ENCODE data around the gene TMEM14A. TPM values are rescaled to one million over a fixed set of nuclear protein-coding genes. Genes with fewer than 3 reads are reported as not detected.
"Not testable (repeated sequence)": the region's sequence is repeated elsewhere in the genome, so short reads cannot be mapped to it uniquely, and the experiment has no call there.

The TMEM14A gene
- total RNA-seq, 2 experiments from 2014 or later = 21.4 to 22.2 TPM

DNA sequence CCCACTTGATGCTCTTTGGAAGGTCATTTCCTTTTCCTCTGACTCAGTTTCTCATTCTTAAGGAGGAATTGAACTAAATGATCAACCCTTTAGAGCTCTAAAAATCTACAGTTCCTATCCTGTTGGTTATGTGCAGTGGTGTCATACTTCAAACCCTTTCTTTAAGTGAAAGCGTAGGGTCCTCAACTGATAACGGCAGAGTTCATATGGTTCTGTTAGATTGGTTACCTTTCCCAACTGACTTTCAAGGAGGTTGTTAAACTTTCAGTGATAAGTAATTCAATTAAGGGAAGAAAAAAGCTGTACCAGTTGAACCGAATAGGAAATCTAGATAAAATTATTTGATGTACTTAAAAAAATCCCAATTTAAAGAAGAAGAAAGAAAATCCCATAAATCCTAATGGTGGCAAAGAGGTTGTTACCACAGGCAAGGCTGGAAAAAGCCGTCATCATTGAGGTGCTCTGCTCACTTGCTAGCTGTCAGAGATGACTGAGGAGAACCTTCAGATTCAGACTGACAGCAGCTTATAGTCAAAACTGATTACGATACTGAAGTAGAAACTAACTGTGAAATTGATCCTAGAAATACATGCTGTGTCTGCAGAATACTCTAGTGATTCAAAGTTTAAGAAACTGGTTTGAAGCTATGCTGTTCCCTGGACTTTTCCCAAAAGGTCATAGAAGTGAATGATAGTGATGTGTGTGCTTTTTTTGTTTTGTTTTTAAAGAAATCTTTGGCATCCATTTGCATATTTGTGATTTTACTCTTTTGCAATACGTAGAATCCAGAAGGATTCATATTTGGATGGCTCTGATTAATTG is 16.2 kb downstream of the TMEM14A start:
- ChIA-PET CTCF (no interaction called here), POLR2A (no interaction called here)

DNA sequence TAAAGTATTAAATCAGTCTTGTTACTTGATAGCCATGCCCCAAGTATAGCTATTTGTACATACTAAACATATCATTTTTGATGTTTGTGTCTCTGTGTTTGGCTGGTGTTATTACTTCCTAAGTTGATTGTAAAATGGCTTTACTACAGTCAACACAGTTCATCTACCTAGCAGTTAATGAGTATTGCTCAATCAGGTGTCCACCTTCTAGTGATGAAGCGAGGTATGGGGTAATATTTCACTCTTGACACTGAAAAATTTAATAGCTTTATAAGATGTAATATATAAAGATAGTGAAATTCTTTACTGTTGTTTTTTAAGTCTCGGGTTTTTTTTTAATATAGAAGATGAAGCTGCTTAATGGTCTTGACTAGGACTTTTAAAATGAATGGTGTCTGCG is 18.9 kb downstream of the TMEM14A start:
- ChIA-PET POLR2A (no interaction called here), CTCF (no interaction called here)

DNA sequence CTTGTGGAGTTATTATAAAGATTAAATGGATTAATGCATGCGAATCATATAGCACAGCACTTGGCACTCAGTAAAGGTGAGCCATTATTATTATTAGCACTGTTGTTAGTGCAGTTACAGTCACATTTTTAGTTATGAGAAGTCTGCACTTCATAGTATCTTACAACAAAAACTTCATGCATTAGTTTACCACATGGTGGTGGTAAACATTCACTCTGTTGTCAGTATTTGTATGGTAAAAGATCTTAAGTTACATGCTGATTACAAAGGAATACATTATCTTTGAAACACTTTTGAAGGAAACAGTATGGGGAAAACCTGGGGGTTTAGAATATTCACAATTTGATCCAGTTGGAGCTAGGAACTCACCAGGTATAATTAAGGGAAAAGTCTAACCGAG is 20.8 kb downstream of the TMEM14A start:
- ChIA-PET POLR2A (no interaction called here), CTCF (no interaction called here)

DNA sequence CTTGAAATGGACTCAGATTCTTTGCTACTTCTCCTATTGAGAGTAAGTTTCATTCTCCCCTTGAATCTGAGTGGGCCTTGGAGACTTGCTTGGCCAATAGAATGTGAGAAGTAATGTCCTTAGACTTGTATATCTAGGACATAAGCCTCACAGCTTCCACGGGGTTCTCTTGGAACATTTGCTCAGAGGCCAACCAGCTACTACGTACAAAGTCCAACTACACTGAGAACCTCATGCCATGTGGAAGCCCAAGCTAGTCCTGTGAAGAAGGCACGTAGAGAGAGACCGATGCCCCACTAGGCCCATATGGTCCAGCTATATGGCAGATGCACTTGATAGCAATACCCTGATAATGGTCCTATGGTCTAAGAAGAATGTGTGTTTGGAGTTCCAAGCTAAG is 22.9 kb downstream of the TMEM14A start:
- CTCF ChIA-PET = interaction anchor here (1.0 kb wide), 1 partner anchor 286 kb away, joined by 4 read pairs; no protein-coding TSS in a partner anchor
- POLR2A ChIA-PET = no interaction called here

DNA sequence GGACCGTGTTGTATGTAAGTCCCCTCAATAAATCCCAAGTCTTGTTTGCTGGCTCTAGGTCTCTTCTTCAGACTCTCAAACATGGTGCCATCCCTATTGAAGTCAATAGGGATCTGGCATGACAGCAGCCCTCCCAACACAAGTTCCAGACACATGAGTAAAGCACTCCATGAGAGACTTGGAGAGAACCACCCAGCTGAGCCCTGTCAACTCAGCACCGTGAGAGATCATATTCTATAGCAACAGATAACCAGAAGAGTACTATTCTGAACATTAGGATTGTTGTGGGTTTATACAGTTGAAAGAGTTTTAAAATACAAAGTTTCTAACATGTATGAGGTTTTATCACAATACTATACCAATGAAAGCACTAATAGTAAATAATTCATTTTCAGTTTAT is 23.5 kb downstream of the TMEM14A start:
- CTCF ChIA-PET = interaction anchor here (1.0 kb wide), 1 partner anchor 287 kb away, joined by 4 read pairs; no protein-coding TSS in a partner anchor
- POLR2A ChIA-PET = no interaction called here

DNA sequence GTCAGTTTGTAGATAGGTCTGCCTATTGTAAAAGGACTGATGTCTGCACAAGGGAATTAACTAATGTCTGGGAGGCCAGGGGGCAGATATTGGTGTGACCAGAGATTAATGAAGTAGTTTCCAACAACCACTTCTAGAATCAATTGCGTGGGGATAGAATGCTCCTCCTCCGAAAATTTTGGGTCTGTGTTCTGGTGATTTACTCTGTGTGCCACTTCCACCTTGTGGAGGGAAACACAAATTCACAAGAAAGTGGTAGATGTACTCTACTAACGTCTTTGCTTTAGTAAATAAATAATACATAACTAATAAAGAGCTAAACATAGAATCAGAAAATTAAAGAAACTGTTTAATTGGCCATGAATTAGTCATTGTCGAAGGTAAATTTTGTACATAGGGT is 25.5 kb downstream of the TMEM14A start:
- ChIA-PET POLR2A (no interaction called here), CTCF (no interaction called here)

DNA sequence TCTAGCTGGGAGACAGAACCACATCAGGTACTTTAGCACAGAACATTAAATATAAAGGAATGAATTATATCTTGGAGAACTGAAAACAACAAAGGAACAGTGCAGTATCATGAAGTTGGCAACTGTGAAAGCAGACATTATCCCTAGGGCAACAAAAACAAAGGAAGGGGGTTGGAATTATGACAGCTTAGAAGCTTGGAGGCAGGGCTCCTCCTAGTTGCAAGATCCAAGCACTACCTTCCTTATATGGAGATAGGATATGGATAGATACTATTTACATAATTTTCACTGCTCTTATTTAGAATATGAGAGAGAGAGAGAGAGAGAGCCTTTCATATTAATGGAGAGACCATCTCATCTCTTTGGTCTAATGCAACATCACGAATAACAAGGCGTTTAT is 27.0 kb downstream of the TMEM14A start:
- CTCF ChIA-PET = no interaction called here
- POLR2A ChIA-PET = no interaction called here

DNA sequence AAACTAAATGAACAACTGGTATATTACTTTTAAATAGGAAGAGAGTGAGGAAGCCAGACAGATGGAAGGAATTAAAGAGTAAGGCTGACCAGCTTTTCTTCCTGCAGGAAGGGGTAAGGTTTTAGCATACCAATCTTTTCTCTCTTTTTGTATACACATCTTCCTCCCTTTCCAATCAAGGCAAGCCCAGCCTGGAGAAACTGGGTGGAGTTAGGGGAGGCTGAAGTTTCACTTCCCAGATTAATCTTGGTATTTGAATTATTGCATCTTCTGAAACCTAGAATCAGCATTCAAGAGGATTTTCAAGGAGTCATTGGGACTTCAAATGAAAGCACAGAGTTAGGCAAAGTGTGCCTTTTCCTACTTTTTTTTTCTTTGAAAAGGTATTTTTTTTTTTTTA is 33.1 kb downstream of the TMEM14A start:
- ChIA-PET CTCF (no interaction called here), POLR2A (no interaction called here)

DNA sequence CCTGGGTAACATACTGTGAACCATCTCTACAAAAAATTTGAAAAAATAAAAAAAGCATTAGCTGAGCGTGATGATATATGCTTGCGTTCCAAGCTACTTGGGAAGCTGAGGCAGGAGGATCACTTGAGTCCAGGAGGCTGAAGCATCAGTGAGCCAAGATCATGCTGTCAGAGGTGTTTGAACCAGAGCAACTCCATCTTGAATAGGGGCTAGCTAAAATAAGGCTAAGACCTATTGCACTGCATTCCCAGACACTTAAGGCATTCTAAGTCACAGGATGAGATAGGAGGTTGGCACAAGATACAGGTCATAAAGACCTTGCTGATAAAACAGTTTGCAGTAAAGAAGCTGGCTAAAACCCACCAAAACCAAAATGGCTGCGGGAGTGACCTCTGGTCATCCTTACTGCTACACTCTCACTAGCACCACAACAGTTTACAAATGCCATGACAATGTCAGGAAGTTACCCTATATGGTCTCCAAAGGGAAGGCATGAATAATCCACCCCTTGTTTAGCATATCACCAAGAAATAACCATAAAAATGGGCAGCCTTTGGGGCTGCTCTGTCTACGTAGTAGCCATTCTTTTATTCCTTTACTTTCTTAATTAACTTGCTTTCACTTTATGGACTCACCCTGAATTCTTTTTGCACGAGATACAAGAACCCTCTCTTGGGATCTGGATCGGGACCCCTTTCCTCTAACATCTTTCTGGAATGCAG is 34.0 kb downstream of the TMEM14A start:
- POLR2A ChIA-PET, CTCF ChIA-PET: not testable (repeated sequence)

DNA sequence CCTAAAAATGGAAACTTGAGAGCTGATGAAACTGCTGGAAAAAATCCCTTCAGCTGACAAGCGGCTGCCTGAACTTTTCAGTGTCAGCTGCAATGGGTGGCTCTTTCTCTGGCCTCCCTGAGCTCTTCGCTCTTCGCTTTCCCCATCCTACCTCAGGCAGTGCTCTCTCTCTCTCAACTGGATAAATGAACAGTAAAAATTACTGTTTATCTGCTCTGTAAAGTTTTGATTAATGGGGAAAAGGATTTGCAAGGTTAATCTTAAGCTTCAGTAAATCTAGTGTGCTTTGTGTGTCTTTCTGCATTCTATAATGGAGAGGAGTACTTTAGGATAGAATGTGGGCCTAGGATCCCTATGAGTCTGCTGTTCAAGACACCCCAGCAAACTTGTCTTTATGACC is 35.1 kb downstream of the TMEM14A start:
- POLR2A ChIA-PET = no interaction called here

DNA sequence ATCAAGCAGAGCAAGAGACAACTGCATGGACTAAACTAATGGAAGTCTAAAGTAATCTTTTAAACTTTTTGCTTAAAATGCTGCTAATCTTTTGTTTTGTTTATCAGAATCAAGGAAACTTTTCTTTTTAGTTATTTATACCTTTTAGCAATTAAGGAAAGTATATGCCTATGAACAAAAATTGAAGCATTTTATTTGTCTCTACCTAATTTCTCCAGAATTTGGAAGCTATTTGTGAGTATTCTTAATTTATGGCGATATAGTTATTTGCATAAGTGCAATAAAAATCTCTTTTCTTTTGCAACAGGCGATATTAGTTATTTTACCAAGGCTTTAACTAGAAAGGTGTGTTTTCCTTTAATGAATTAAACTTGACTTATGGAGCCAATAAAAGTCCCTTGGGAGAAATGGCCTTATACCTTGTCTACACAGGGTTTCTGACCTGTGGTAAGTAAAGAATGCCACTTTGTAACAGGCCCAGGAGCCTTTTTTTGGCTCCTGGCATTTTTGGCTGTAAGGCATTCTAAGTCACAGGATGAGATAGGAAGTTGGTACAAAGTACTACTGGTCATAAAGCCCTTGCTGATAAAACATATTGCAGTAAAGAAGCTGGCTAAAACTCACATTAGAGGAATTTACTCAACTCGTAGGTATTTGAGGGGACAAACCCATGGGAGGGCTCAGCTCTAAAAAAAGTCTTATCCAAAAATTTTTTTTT is 37.2 kb downstream of the TMEM14A start:
- CTCF ChIA-PET = no interaction called here
- POLR2A ChIA-PET = no interaction called here

More for the DNA sequence above, 35.1 kb downstream of the TMEM14A start:
- CTCF ChIA-PET = no interaction called here

DNA sequence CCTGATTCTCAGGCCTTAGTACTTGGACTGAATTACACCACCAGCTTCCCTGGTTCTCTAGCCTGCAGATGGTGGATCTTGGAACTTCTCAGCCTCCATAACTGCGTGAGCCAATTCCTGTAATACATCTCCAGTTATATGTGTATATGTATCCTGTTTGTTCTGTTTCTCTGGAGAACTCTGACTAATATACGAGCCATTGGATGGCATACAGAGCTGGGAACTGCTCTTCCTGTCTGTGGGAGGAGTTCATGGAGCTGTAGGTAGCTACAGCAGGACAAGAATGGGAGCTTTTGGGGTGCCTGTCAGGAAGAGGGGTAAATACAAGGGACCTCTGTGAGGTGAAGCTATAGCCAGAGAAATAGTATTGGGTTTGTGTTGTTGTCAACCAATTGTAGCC is 41.2 kb downstream of the TMEM14A start:
- ChIA-PET CTCF (no interaction called here), POLR2A (no interaction called here)

DNA sequence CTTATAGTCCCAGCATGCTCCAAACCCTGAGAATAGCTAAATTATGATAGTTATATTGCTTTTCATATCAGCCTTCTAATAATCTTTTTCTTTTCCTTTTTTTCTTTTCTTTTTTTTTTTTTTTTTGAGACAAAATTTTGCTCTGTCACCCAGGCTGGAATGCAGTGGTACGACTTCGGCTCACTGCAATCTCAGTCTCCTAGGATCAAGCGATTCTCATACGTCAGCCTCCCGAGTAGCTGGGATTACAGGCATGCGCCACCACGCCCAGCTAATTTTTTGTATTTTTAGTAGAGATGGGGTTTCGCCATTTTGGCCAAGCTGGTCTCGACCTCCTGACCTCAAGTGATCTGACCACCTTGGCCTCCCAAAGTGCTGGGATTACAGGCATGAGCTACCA is 43.8 kb downstream of the TMEM14A start:
- CTCF ChIA-PET = interaction anchor here (0.7 kb wide), 1 partner anchor 200 kb away, joined by 3 read pairs; no protein-coding TSS in a partner anchor
- POLR2A ChIA-PET = not testable (repeated sequence)

DNA sequence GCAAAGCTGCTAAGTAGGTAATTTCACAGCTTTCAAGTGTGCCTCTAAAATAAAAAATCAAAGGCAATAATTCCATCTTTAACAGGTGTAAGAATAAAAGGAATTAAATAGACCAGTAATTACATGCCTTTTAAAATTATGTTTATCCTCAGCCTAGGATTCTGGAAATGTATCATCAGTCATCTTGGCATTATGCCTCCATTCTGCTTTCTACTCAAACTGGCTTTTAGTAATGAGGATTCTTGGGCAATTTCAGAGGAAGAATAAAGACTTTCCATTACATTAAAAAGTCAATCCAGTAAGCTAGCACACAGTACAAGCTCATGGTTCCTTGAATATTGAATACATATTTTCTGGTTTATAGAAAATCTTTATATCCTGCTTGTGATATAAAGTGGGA is 47.6 kb downstream of the TMEM14A start:
- POLR2A ChIA-PET = no interaction called here
- CTCF ChIA-PET = no interaction called here

DNA sequence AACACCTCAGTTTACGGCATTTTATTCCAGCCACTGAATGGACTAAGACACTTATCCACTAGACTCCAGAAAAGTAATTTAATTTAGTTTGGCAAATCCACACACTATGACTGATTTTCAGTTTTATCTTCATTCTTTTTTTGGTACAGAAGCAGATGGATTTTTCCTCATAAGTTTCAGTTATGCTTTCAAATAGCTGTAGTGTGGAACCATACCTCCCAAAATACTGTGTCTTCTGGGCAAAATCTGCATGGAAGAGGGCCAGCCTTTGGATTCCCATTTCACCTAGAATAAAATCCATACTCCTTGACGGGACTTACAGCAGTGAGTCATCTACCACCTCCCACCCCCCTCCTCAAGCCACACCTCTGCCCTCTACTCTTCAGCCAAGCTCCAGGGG is 49.4 kb downstream of the TMEM14A start:
- POLR2A ChIA-PET = no interaction called here
- CTCF ChIA-PET = no interaction called here

DNA sequence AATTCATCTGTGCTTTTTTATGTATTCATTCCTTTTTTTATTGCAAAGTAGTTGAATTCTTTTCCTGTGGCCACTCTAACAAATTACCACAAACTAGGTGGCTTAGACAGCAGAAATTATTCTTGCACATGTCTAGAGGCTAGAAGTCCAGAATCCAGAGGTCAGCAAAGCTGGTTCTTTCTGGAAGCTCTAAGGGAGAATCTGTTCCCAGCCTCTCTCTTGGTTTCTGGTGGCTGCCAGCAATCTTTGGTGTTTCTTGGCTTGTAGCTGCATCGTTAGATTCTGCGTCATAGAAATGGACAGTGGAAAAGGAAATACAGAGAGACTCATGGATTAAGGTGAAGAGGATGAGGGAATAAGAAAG is 53.1 kb downstream of the TMEM14A start:
- POLR2A ChIA-PET = no interaction called here
- CTCF ChIA-PET = no interaction called here

DNA sequence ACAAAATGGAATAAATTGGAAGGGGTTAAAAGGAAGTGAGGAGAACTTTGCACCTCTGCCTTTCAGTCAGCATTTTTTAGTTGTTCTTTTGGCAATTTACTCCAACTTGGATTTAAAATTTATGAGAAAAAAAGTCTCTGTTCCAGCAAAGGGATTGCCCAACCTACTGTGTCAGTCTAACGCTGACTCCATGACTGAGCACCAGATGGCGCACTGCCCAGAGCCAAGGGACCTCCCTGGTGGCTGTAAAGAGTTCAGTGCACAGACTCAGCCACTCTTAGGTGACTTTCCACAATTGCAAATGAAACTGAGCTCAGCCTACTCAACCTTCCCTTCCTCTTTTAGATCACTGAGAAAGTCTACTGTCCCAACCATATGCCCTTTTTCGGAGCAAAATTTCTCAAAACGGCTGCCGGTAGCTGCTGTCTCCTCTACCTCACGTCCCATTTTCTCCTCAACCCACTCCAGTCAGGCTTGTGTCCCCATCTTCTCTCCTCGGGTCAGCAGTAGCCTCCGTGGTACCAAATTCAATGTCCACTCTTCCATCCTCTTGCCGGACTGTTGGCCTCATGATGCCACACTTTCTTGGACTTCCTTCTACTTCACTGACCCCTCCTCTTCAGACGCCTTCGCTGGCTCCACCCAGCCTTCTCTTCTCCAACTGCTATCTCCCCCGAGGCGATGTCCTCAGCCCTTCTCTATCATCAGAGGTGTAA is 53.7 kb downstream of the TMEM14A start:
- ChIA-PET CTCF (no interaction called here), POLR2A (no interaction called here)

DNA sequence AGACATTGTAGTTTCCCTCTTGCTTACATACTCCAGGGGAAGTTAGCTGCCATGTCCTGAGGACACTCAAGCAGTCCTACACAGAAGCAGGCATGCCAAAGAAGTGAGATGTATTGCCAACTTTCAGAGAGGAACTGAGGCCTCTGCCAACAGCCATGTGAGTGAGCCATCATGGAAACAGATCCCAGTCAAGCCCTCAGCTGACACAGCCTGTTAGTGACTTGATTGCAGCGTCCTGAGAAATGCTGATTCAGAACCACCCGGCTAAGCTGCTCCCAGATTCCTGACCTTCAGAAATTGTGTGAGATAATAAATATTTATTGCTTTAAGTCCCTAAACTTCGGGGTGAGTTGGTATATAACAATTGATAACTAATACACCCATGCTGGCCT is 54.2 kb downstream of the TMEM14A start:
- ChIA-PET CTCF (no interaction called here), POLR2A (no interaction called here)

DNA sequence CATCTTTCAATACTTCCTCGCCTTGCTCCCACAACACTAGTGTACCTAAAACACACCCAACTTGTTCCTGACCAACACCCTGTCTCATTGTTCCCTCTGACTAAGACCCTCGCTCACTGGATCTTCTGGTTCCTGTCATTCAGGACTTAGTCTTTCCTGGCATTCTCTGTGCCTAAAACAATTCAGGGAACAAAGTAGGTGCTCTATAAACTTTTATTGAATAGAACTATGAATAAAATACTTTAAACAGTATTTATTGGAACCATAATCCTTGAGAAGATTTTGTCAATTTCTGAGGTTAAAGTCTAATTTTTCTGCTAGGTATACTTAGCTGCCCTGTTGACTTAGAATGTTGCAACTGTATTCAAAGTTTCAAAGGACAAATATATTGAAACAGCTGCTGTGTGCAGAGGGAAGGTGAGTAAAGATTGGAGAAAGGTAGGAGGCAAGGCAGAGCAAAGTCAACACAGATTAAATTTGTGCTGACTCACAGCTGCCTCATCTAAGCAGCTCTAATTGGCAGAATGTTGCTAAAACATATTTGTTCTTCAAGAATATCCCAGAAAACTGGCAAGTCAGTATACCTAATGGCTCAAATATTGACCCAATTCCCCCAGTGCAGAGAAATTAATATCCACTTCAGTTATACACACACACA is 54.8 kb downstream of the TMEM14A start:
- CTCF ChIA-PET = no interaction called here
- POLR2A ChIA-PET = no interaction called here

DNA sequence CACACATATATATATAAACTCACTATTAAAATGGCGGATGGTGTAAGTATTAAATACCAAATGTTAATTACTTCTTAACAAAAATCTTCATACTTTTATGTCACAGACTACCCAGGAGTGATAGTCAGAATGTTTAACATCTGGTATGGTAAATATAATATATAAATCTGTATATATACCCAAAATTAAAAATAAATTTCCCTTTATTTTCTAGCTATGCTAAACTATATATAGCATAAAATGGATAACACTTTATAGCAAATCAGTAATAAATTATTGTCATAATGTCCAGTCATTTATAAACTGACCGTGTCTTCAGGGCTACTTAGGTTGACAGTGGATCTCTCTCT is 55.3 kb downstream of the TMEM14A start:
- ChIA-PET CTCF (no interaction called here), POLR2A (no interaction called here)
